B cell (primary cell): ENCODE measurements around the gene ZNF775. TPM values are rescaled to one million over a fixed set of nuclear protein-coding genes. Genes with fewer than 3 reads are reported as not detected.

Experiments used
- ATAC-seq: fragments of 200-7000 bp; cut with Tn5 transposase; one replicate; pipeline ENCODE4 v1.10.0; 2021; ENCODE audit warnings: low read depth, mild to moderate bottlenecking, moderate number of reproducible peaks, moderate library complexity
- CTCF ChIA-PET: fragments of 350-600 bp; sonication (Branson Sonifier 250); formaldehyde crosslinking; loops from one replicate; lab custom pipeline; 2021; ENCODE audit warnings: antibody characterized with exemption, inconsistent platforms; lab: Charles Lee
- POLR2A ChIA-PET: fragments of 350-600 bp; sonication (Branson Sonifier 250); formaldehyde crosslinking; loops from one replicate; lab custom pipeline; 2021; ENCODE audit warnings: antibody characterized with exemption; lab: Charles Lee
- DNase-seq: peaks from one replicate; pipeline ENCODE4 v3.0.0; 2013
- H2AFZ ChIP-seq: 2 replicates; pipeline ENCODE4 v1.6.1; 2012; ENCODE audit warnings: mild to moderate bottlenecking, low read depth, low read length; ENCODE audit not compliant: insufficient read depth, poor library complexity, severe bottlenecking
- H3K27ac ChIP-seq, 2 donors: 1 replicate in 1 of 2; 2 replicates in 1 of 2; pipeline ENCODE4 v1.5.1; 2012 to 2013; ENCODE audit warnings: low read length in 2 of 2, mild to moderate bottlenecking in 2 of 2, moderate library complexity in 1 of 2
- H3K27me3 ChIP-seq, 4 experiments: fragments of 200-600 bp in 1 of 4; sonication (generic) in 1 of 4; replicated peaks in 1 of 4; 1 replicate in 2 of 4; 2 replicates in 2 of 4; pipeline versions ENCODE4 v1.6.1 to v1.7.0; 2013 to 2016; ENCODE audit warnings: low read length in 3 of 4, mild to moderate bottlenecking in 2 of 4, mixed read lengths in 1 of 4, moderate library complexity in 1 of 4; ENCODE audit not compliant: insufficient read depth in 4 of 4, control insufficient read depth in 3 of 4; ENCODE audit errors: control extremely low read depth in 1 of 4
- H3K36me3 ChIP-seq, 2 experiments: replicated peaks in 1 of 2; 1 replicate in 1 of 2; 2 replicates in 1 of 2; pipeline versions ENCODE4 v1.6.1 to v1.7.1; 2013; ENCODE audit warnings: low read length in 1 of 2; ENCODE audit not compliant: insufficient read depth in 2 of 2, control insufficient read depth in 1 of 2; ENCODE audit errors: control extremely low read depth in 1 of 2, extremely low read depth in 1 of 2
- H3K4me1 ChIP-seq, 2 donors: fragments of 200-600 bp in 1 of 2; sonication (generic) in 1 of 2; 1 replicate in 1 of 2; 2 replicates in 1 of 2; pipeline versions ENCODE4 v1.5.1 to v1.6.1; 2013 to 2017; ENCODE audit warnings: low read length in 2 of 2; ENCODE audit not compliant: control insufficient read depth in 2 of 2, insufficient read depth in 2 of 2
- H3K4me2 ChIP-seq: replicated peaks from 2 replicates; pipeline ENCODE3; 2012; ENCODE audit warnings: mild to moderate bottlenecking, low read depth, low read length; ENCODE audit not compliant: poor library complexity, severe bottlenecking
- H3K4me3 ChIP-seq, 5 experiments: fragments of 200-600 bp in 1 of 5; sonication (generic) in 1 of 5; 1 replicate in 3 of 5; 2 replicates in 2 of 5; pipeline versions ENCODE4 v1.5.1 to v1.7.0; 2011 to 2016; ENCODE audit warnings: low read length in 4 of 5, mild to moderate bottlenecking in 4 of 5, low read depth in 2 of 5, control low read depth in 1 of 5, moderate library complexity in 1 of 5; ENCODE audit not compliant: insufficient read depth in 1 of 5; ENCODE audit errors: control extremely low read depth in 1 of 5, extremely low read depth in 1 of 5
- H3K79me2 ChIP-seq: fragments of 200-600 bp; sonication (generic); one replicate; pipeline ENCODE4 v1.6.0; 2016; ENCODE audit warnings: low read length; ENCODE audit not compliant: control insufficient read depth, insufficient read depth
- H3K9ac ChIP-seq: fragments of 200-600 bp; sonication (generic); 2 replicates; pipeline ENCODE4 v1.6.1; 2017; ENCODE audit warnings: mild to moderate bottlenecking, low read length, moderate library complexity
- H3K9me3 ChIP-seq, 3 donors: one replicate each; pipeline versions ENCODE4 v1.6.1 to v1.7.1; 2013; ENCODE audit warnings: low read length in 2 of 3; ENCODE audit not compliant: control insufficient read depth in 2 of 3, insufficient read depth in 1 of 3; ENCODE audit errors: control extremely low read depth in 1 of 3
- H4K20me1 ChIP-seq: 2 replicates; pipeline ENCODE4 v1.6.0; 2012; ENCODE audit warnings: mild to moderate bottlenecking, low read length; ENCODE audit not compliant: insufficient read depth, control insufficient read depth, poor library complexity, severe bottlenecking
- H3K27ac Mint-ChIP-seq: one replicate; pipeline ENCODE4 v1.8.0; 2021; ENCODE audit warnings: mixed read lengths
- H3K27me3 Mint-ChIP-seq: one replicate; pipeline ENCODE4 v1.8.0; 2021; ENCODE audit warnings: mixed read lengths
- H3K4me1 Mint-ChIP-seq: one replicate; pipeline ENCODE4 v1.8.0; 2021; ENCODE audit warnings: mixed read lengths
- H3K4me3 Mint-ChIP-seq: one replicate; pipeline ENCODE4 v1.8.0; 2021; ENCODE audit warnings: mixed read lengths
- H3K9me3 Mint-ChIP-seq: one replicate; pipeline ENCODE4 v1.8.0; 2022; ENCODE audit warnings: mixed read lengths; ENCODE audit not compliant: insufficient read depth
- EZH2 ChIP-seq: IDR thresholded peaks from 2 replicates; pipeline ENCODE4 v1.6.1; 2012; ENCODE audit warnings: borderline replicate concordance, low read depth, mild to moderate bottlenecking, moderate library complexity, low read length; ENCODE audit not compliant: insufficient read depth, poor library complexity, severe bottlenecking
- WGBS: methylation state at CpG from one replicate; pipeline ENCODE4 v1.1.5; 2013; ENCODE audit warnings: missing lambda C conversion rate; ENCODE audit not compliant: insufficient coverage; 5-methylcytosine and 5-hydroxymethylcytosine counted together
- intact Hi-C: fragments of 100-400 bp; cut with micrococcal nuclease; formaldehyde crosslinking; loops from one replicate; pipeline ENCODE4 v1.10.0; 2022
- polyA plus RNA-seq: library from polyadenylated mRNA; depleted of rRNA; stranded (reverse); fragments of >200 nt; gene quantifications from 2 replicates; pipeline ENCODE4 v1.2.3, GENCODE V29; 2012
- total RNA-seq, 2 donors: library from RNA; stranded (reverse); fragments of 120-200 nt in 1 of 2; gene quantifications; 1 replicate in 1 of 2; 2 replicates in 1 of 2; pipeline versions ENCODE4 v1.2.3 to v1.2.4, GENCODE V29; 2013 to 2022
- TF ChIP-seq, protein P1 (sequence below): fragments of 200-600 bp; IDR thresholded peaks from one replicate; pipeline ENCODE4 v1.8.0; 2022; ENCODE audit warnings: antibody characterized with exemption, mild to moderate bottlenecking

The ZNF775 gene
- total and polyA plus RNA-seq, 2 donors (not counting 1 experiment from before 2014, with no cell fraction given): 4.2 to 12.1 TPM

DNA sequence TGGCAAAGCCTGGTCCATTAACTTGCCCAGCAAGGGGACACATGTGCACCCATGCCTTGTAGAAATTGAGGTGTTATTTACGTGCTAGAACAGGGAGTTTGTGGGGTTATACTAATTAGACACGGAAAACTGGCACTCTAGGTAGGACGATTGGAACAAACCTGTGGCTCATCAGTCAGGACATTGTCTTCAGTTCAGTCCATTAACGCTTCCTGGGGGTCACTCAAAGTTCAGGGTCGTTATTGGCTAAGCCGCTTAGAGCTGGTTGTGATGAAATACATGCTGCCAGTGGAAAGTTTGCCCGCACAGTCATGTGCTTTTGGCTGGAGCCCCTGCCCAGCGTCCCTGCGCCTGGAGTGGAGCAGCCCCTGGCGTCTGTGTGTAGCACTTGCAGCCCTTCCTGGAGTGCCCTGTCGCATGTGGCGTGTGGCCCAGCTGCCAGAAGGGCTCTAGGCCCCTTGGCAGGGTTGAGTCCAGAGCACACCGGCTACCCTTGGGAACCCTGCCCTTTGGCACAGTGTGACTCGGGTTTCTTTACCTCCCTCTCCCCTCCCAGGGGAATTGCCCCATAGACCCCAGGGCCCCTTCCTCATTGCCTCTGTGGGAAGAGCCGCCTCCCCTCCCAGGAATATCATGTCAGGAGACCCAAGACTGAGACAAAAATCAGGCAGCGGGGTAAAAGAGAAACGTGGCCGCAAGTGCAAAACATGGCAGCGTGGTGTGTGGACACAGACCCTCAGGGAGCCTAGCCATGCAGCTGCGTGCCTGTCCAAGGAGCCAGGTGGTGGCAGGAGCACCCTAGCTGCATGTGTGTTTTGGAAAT lies 9.8 kb downstream of the ZNF775 start:
- POLR2A ChIA-PET: no interaction called here
- CTCF ChIA-PET: interaction anchor here (0.9 to 2.0 kb wide), 3 partner anchors 24 to 33 kb away, joined by 3 to 6 read pairs (median 4); no protein-coding TSS in a partner anchor

GRCh38 chr7:150389532-150389816 lies 10.3 kb downstream of the ZNF775 start:
- H3K36me3 ChIP-seq: no peaks in the 10 kb centered on the region
- Mint-ChIP-seq H3K4me3 (no peak overlapping the region), H3K27me3 (no peaks in the 10 kb centered on the region), H3K9me3 (no peaks in the 10 kb centered on the region), H3K27ac (no peak overlapping the region), H3K4me1 (no peaks in the 10 kb centered on the region)
- no peaks in the 10 kb centered on the region for H4K20me1 ChIP-seq
- peaks cover 0 to 3% (median 0%) of the 10 kb centered on the region in 3 donors for H3K9me3 ChIP-seq
- H3K4me3 ChIP-seq: no peak overlapping the region
- no peaks in the 10 kb centered on the region for H3K4me1 ChIP-seq
- H3K9ac ChIP-seq: no peak overlapping the region
- H2AFZ ChIP-seq: no peak overlapping the region
- TF ChIP-seq, protein P1, sequence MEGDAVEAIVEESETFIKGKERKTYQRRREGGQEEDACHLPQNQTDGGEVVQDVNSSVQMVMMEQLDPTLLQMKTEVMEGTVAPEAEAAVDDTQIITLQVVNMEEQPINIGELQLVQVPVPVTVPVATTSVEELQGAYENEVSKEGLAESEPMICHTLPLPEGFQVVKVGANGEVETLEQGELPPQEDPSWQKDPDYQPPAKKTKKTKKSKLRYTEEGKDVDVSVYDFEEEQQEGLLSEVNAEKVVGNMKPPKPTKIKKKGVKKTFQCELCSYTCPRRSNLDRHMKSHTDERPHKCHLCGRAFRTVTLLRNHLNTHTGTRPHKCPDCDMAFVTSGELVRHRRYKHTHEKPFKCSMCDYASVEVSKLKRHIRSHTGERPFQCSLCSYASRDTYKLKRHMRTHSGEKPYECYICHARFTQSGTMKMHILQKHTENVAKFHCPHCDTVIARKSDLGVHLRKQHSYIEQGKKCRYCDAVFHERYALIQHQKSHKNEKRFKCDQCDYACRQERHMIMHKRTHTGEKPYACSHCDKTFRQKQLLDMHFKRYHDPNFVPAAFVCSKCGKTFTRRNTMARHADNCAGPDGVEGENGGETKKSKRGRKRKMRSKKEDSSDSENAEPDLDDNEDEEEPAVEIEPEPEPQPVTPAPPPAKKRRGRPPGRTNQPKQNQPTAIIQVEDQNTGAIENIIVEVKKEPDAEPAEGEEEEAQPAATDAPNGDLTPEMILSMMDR: no peak
- TF ChIP-seq EZH2: no peak
- ChIA-PET CTCF (interaction anchor here (1.2 to 2.0 kb wide), 2 partner anchors 32 to 34 kb away, joined by 4 to 6 read pairs; no protein-coding TSS in a partner anchor), POLR2A (no interaction called here)
- no peak overlapping the region for H3K27ac ChIP-seq
- ATAC-seq (no peak), DNase-seq (no peak)
- no peaks in the 10 kb centered on the region for H3K79me2 ChIP-seq
- H3K4me2 ChIP-seq: no peak overlapping the region
- 93% methylated on average over 3 of the region's 5 CpGs for WGBS
- no peaks in the 10 kb centered on the region for H3K27me3 ChIP-seq
- intact Hi-C loops: no loop called here

More for the DNA sequence above, 9.8 kb downstream of the ZNF775 start:
- H2AFZ ChIP-seq: no peak overlapping the region
- no peaks in the 10 kb centered on the region for H4K20me1 ChIP-seq
- intact Hi-C loops: no loop called here
- Mint-ChIP-seq H3K27ac (no peak overlapping the region), H3K4me3 (no peak overlapping the region), H3K9me3 (no peaks in the 10 kb centered on the region), H3K27me3 (no peaks in the 10 kb centered on the region), H3K4me1 (no peaks in the 10 kb centered on the region)
- H3K9me3 ChIP-seq: peaks cover 0 to 3% (median 0%) of the 10 kb centered on the region in 3 donors
- H3K27me3 ChIP-seq: no peaks in the 10 kb centered on the region
- no peaks in the 10 kb centered on the region for H3K4me1 ChIP-seq
- H3K9ac ChIP-seq: no peak overlapping the region
- H3K4me3 ChIP-seq: no peak overlapping the region
- no peak for TF ChIP-seq EZH2
- TF ChIP-seq, protein P1: no peak
- H3K27ac ChIP-seq: no peak overlapping the region
- peak; percentile 39 for ATAC-seq
- 93% methylated on average over 18 of the region's 20 CpGs for WGBS
- H3K79me2 ChIP-seq: no peaks in the 10 kb centered on the region
- no peaks in the 10 kb centered on the region for H3K36me3 ChIP-seq
- no peak overlapping the region for H3K4me2 ChIP-seq
- no peak for DNase-seq
